Natural killer cell (primary cell): ENCODE measurements around the gene NPR3. TPM values are rescaled to one million over a fixed set of nuclear protein-coding genes. Genes with fewer than 3 reads are reported as not detected.

Experiments used
- ATAC-seq, 3 donors: fragments of 150-1000 bp in 2 of 3; fragments of 200-7000 bp in 1 of 3; cut with Tn5 transposase; 1 replicate in 1 of 3; 2 replicates in 2 of 3; pipeline ENCODE4 v1.10.0; 2021; ENCODE audit warnings: mild to moderate bottlenecking in 2 of 3, moderate library complexity in 2 of 3
- DNase-seq, 2 donors: peaks; one replicate each; pipeline versions ENCODE4 v3.0.0 to v3.0.0-alpha.2; 2013 to 2021; ENCODE audit warnings: mixed read lengths in 1 of 2
- H3K27ac ChIP-seq: one replicate; pipeline ENCODE4 v1.5.1; 2013; ENCODE audit warnings: mild to moderate bottlenecking, low read length
- H3K27me3 ChIP-seq: one replicate; pipeline ENCODE4 v1.6.1; 2013; ENCODE audit warnings: low read length; ENCODE audit not compliant: control insufficient read depth, insufficient read depth
- H3K36me3 ChIP-seq: one replicate; pipeline ENCODE4 v1.6.1; 2013; ENCODE audit warnings: low read length; ENCODE audit not compliant: control insufficient read depth, insufficient read depth
- H3K4me1 ChIP-seq: one replicate; pipeline ENCODE4 v1.6.1; 2013; ENCODE audit warnings: low read length; ENCODE audit not compliant: control insufficient read depth, insufficient read depth
- H3K4me3 ChIP-seq: one replicate; pipeline ENCODE4 v1.5.1; 2013; ENCODE audit warnings: low read length
- H3K9me3 ChIP-seq: one replicate; pipeline ENCODE4 v1.6.1; 2013; ENCODE audit warnings: low read length; ENCODE audit not compliant: control insufficient read depth, insufficient read depth
- H3K27ac Mint-ChIP-seq, 2 donors: one replicate each; pipeline ENCODE4 v1.8.0; 2022; ENCODE audit warnings: mild to moderate bottlenecking in 2 of 2, mixed read lengths in 2 of 2, moderate library complexity in 1 of 2
- H3K27me3 Mint-ChIP-seq, 2 donors: one replicate each; pipeline ENCODE4 v1.8.0; 2022; ENCODE audit warnings: low read depth in 2 of 2, mixed read lengths in 2 of 2
- H3K36me3 Mint-ChIP-seq: one replicate; pipeline ENCODE4 v1.8.0; 2022; ENCODE audit warnings: mixed read lengths
- H3K4me1 Mint-ChIP-seq, 2 donors: one replicate each; pipeline ENCODE4 v1.8.0; 2022; ENCODE audit warnings: mixed read lengths in 2 of 2
- H3K4me3 Mint-ChIP-seq: one replicate; pipeline ENCODE4 v1.8.0; 2022; ENCODE audit warnings: mild to moderate bottlenecking, moderate library complexity, mixed read lengths
- H3K9me3 Mint-ChIP-seq, 2 donors: one replicate each; pipeline ENCODE4 v1.8.0; 2022; ENCODE audit warnings: mixed read lengths in 2 of 2
- WGBS: methylation state at CpG from one replicate; pipeline ENCODE4 v1.1.7; 2013; ENCODE audit warnings: missing lambda C conversion rate; ENCODE audit not compliant: insufficient coverage; 5-methylcytosine and 5-hydroxymethylcytosine counted together
- intact Hi-C: fragments of 100-400 bp; cut with micrococcal nuclease; formaldehyde crosslinking; loops from one replicate; pipeline ENCODE4 v1.14.2; 2022
- total RNA-seq, 4 donors: library from RNA; stranded (reverse); fragments of 120-200 nt in 1 of 4; gene quantifications; one replicate each; pipeline versions ENCODE4 v1.2.3 to v1.2.4, GENCODE V29; 2013 to 2022
- TF ChIP-seq, protein P1 (sequence below): fragments of 200-600 bp; IDR thresholded peaks from one replicate; pipeline ENCODE4 v1.8.0; 2022; ENCODE audit warnings: antibody characterized with exemption

NPR3 gene
- total RNA-seq, 3 donors from 2014 or later (not counting 1 experiment from before 2014, with no cell fraction given) = 0.23 TPM; not detected in 2

DNA sequence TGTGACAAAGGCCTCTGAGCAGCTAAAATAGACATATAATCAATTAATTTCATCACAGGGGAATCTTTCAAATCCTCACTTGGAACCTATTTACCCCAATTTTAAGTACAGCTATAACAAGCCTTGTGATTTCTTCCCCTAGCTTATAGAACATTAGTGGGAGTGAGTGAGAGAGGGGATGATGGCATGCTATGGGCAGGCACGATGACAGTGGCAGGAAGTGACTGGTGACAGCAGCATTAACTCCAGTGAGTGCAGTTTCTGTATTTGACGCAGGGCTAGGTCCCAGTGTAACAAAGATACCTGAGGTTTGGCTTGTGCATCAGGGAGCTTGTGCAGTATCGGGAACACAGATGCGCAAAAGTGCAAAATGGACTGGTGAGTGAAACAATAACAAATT lies 54.1 kb downstream of the NPR3 start:
- Mint-ChIP-seq H3K27me3 (peaks cover 14 to 18% of the 10 kb centered on the region in 2 donors), H3K4me3 (no peak overlapping the region), H3K27ac (no peak overlapping the region), H3K9me3 (no peaks in the 10 kb centered on the region), H3K36me3 (no peaks in the 10 kb centered on the region), H3K4me1 (peaks cover 6 to 9% of the 10 kb centered on the region in 2 donors)
- Histone ChIP-seq H3K36me3 (no peaks in the 10 kb centered on the region), H3K27ac (no peak overlapping the region), H3K27me3 (no peaks in the 10 kb centered on the region), H3K9me3 (no peaks in the 10 kb centered on the region), H3K4me3 (no peak overlapping the region), H3K4me1 (no peaks in the 10 kb centered on the region)
- intact Hi-C loops = no loop called here
- TF ChIP-seq, protein P1, sequence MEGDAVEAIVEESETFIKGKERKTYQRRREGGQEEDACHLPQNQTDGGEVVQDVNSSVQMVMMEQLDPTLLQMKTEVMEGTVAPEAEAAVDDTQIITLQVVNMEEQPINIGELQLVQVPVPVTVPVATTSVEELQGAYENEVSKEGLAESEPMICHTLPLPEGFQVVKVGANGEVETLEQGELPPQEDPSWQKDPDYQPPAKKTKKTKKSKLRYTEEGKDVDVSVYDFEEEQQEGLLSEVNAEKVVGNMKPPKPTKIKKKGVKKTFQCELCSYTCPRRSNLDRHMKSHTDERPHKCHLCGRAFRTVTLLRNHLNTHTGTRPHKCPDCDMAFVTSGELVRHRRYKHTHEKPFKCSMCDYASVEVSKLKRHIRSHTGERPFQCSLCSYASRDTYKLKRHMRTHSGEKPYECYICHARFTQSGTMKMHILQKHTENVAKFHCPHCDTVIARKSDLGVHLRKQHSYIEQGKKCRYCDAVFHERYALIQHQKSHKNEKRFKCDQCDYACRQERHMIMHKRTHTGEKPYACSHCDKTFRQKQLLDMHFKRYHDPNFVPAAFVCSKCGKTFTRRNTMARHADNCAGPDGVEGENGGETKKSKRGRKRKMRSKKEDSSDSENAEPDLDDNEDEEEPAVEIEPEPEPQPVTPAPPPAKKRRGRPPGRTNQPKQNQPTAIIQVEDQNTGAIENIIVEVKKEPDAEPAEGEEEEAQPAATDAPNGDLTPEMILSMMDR = no peak
- WGBS = 66% methylated on average over 4 of the region's 4 CpGs
- no peak for DNase-seq
- ATAC-seq = no peak

DNA sequence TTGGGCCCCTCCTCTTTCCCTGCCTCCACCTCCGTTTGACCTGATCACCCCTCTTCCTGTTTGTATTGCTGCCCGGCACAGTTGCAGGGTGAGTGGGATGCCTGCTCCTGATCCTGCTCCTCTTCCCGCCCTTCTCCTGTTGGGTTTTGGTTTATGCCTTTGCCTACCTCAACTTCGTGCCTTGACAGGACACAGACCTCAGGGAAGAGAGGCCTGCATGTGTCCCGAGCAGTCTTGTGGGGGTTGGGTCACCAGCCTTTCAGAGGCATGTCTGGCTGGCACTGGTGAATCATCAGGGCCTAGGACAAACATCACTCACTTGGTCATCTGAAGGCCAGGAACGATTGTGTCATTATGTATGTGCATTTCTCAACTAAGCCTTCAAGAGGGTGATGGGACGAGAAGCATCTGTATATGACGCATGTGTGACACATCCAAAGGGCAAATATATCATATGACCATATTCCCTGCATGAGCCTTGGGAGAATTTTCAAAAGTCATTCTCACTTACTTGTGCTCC lies 56.9 kb downstream of the NPR3 start:
- 79% methylated on average over 8 of the region's 8 CpGs for WGBS
- DNase-seq = no peak

DNA sequence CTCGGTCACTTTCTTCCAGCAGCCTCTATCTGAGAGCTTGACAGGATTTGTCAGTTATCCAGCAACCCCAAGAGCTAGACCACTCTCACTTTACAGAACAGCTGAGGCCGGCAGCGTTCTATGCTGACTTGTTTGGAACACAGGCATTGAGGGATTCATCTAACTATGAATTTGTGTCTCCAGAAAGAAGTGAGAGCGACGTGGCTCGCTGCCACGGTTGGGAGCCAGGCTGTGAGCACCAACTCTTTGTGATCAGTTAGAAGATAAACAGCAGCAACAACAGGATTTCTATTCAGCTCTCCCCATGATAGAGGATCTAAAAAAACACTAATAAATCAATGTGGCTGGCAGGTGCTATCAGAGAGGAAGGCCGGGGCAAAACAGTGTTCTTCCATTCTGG lies 58.6 kb downstream of the NPR3 start:
- no peak overlapping the region for H3K4me3 Mint-ChIP-seq
- Histone ChIP-seq H3K9me3 (no peaks in the 10 kb centered on the region), H3K36me3 (no peaks in the 10 kb centered on the region), H3K27me3 (no peaks in the 10 kb centered on the region), H3K4me1 (peaks cover 5% of the 10 kb centered on the region), H3K4me3 (no peak overlapping the region), H3K27ac (no peak overlapping the region)
- no peak overlapping the region for H3K27ac Mint-ChIP-seq
- H3K36me3 Mint-ChIP-seq = no peaks in the 10 kb centered on the region
- intact Hi-C loops = no loop called here
- WGBS = 85% methylated on average over 8 of the region's 8 CpGs
- no peak for ATAC-seq
- no peak for DNase-seq
- no peaks in the 10 kb centered on the region for H3K9me3 Mint-ChIP-seq
- peaks cover 7 to 15% of the 10 kb centered on the region in 2 donors for H3K27me3 Mint-ChIP-seq
- peaks cover 20 to 21% of the 10 kb centered on the region in 2 donors for H3K4me1 Mint-ChIP-seq
- TF ChIP-seq, protein P1 = no peak

More for the DNA sequence above, 56.9 kb downstream of the NPR3 start:
- H3K4me3 ChIP-seq = no peak overlapping the region
- intact Hi-C loops = no loop called here
- no peak overlapping the region for H3K27ac ChIP-seq
- TF ChIP-seq, protein P1 = no peak
- Mint-ChIP-seq H3K27ac (no peak overlapping the region), H3K4me1 (peaks cover 20 to 21% of the 10 kb centered on the region in 2 donors), H3K27me3 (peaks cover 7 to 9% of the 10 kb centered on the region in 2 donors), H3K4me3 (no peak overlapping the region), H3K36me3 (no peaks in the 10 kb centered on the region), H3K9me3 (no peaks in the 10 kb centered on the region)
- no peaks in the 10 kb centered on the region for H3K9me3 ChIP-seq
- H3K27me3 ChIP-seq = no peaks in the 10 kb centered on the region
- H3K36me3 ChIP-seq = no peaks in the 10 kb centered on the region
- H3K4me1 ChIP-seq = peaks cover 5% of the 10 kb centered on the region
- no peak for ATAC-seq

DNA sequence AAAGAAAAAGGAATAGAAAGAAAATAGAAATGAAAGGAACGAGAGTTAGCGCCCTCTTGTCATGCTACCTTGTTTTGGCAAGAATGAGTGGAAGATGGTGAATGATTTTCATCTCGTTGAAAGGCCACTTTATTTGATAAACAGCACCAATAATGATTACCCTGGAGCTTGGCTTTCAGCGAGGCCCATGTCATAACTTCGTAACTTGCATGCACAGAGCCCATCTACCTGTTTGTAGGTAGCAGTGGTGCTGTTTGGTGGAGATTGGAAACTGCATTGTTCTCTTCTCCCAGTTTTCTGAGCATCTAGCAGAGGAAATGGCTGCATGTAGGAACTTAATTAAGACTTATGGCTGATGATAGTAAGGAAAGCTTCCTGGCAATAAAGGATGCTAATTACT lies 59.3 kb downstream of the NPR3 start:
- Histone ChIP-seq H3K9me3 (no peaks in the 10 kb centered on the region), H3K27ac (no peak overlapping the region), H3K4me1 (peaks cover 5% of the 10 kb centered on the region), H3K27me3 (no peaks in the 10 kb centered on the region), H3K36me3 (no peaks in the 10 kb centered on the region), H3K4me3 (no peak overlapping the region)
- intact Hi-C loops = no loop called here
- Mint-ChIP-seq H3K36me3 (no peaks in the 10 kb centered on the region), H3K27ac (no peak overlapping the region), H3K4me3 (no peak overlapping the region), H3K27me3 (peaks cover 4 to 9% of the 10 kb centered on the region in 2 donors), H3K4me1 (peaks cover 20 to 21% of the 10 kb centered on the region in 2 donors), H3K9me3 (no peaks in the 10 kb centered on the region)
- no peak for ATAC-seq
- 90% methylated on average over 5 of the region's 5 CpGs for WGBS
- TF ChIP-seq, protein P1 = no peak
- no peak for DNase-seq
